PC-9 (cell line): ENCODE measurements around the gene FAU.

Experiments
- CTCF ChIP-seq: fragments of 200-600 bp; sonication (generic); conservative IDR thresholded peaks from 2 replicates; pipeline ENCODE4 v1.6.1; 2017; ENCODE audit warnings: mixed run types, antibody characterized with exemption, mild to moderate bottlenecking, moderate library complexity
- EZH2 ChIP-seq: fragments of 200-600 bp; sonication (generic); IDR thresholded peaks from 2 replicates; pipeline ENCODE4 v1.8.0; 2017; ENCODE audit warnings: antibody characterized with exemption, low read depth

GRCh38 chr11:65113839-65114238 lies 8.1 kb downstream of the FAU start:
- TF ChIP-seq CTCF = no peak
- no peak for TF ChIP-seq EZH2
